ENCODE measurements around the gene MCHR1.

- TF ChIP-seq CTCF (IDR thresholded peaks at IDR 0.05; ENCODE audit: low read depth, low read length, poor library complexity, severe bottlenecking): no peak
- no peak for TF ChIP-seq EZH2phosphoT487 (IDR thresholded peaks at IDR 0.05; ENCODE audit: borderline replicate concordance, low read length)
Observed at GRCh38 chr22:40716116-40716515, 36.8 kb downstream of the MCHR1 start.

Data from DOHH2 (cell line).